GM19452 (cell line): Measurements from ENCODE around the gene CTPS2.
"Not testable (repeated sequence)": the region's sequence is repeated elsewhere in the genome, so short reads cannot be mapped to it uniquely, and the experiment has no call there.

Experiments
- ATAC-seq: cut with Tn5 transposase; IDR thresholded peaks from one replicate; pipeline ENCODE4 v1.9.1; 2021; ENCODE audit not compliant: unreplicated experiment

The CTPS2 gene

GRCh38 chrX:16610121-16610621 is 102.3 kb downstream of the CTPS2 start:
- no peak for ATAC-seq

- no peak for ATAC-seq
Observed at GRCh38 chrX:16606142-16606720, 106.2 kb downstream of the CTPS2 start.

- ATAC-seq, result no peak
Observed at GRCh38 chrX:16604337-16604736, 108.1 kb downstream of the CTPS2 start.

- ATAC-seq, result no peak
Observed at GRCh38 chrX:16603822-16604221, 108.6 kb downstream of the CTPS2 start.

- not testable (repeated sequence) for ATAC-seq
Observed at GRCh38 chrX:16603235-16603634, 109.2 kb downstream of the CTPS2 start.

GRCh38 chrX:16601885-16602284 is 110.6 kb downstream of the CTPS2 start:
- ATAC-seq, result no peak

GRCh38 chrX:16594490-16594889 is 118.0 kb downstream of the CTPS2 start:
- ATAC-seq, result no peak

GRCh38 chrX:16593801-16594200 is 118.7 kb downstream of the CTPS2 start:
- no peak for ATAC-seq

GRCh38 chrX:16592194-16592770 is 120.2 kb downstream of the CTPS2 start:
- no peak for ATAC-seq

- ATAC-seq, result no peak
Observed at GRCh38 chrX:16589826-16590225, 122.6 kb downstream of the CTPS2 start.

GRCh38 chrX:16589211-16589610 is 123.3 kb downstream of the CTPS2 start:
- ATAC-seq, result no peak

- ATAC-seq, result no peak
Observed at GRCh38 chrX:16588266-16588665, 124.2 kb downstream of the CTPS2 start.

GRCh38 chrX:16587836-16588235 is 124.6 kb downstream of the CTPS2 start:
- no peak for ATAC-seq

GRCh38 chrX:16586377-16587112 is 125.9 kb downstream of the CTPS2 start:
- ATAC-seq, result no peak

- ATAC-seq, result no peak
Observed at GRCh38 chrX:16585486-16586376, 126.7 kb downstream of the CTPS2 start.

- ATAC-seq, result not testable (repeated sequence)
Observed at GRCh38 chrX:16580004-16580797, 132.3 kb downstream of the CTPS2 start.

- no peak for ATAC-seq
Observed at GRCh38 chrX:16579517-16579916, 133.0 kb downstream of the CTPS2 start.

- ATAC-seq, result no peak
Observed at GRCh38 chrX:16578218-16578617, 134.3 kb downstream of the CTPS2 start.

GRCh38 chrX:16577483-16578029 is 134.9 kb downstream of the CTPS2 start:
- no peak for ATAC-seq

- ATAC-seq, result not testable (repeated sequence)
Observed at GRCh38 chrX:16575388-16575787, 137.1 kb downstream of the CTPS2 start.
